GM13976 (cell line): ENCODE measurements around the gene ZNF761.
A peak's percentile ranks its signal among the peaks of the same experiment; 100 is the strongest.
"Not testable (repeated sequence)": the region's sequence is repeated elsewhere in the genome, so short reads cannot be mapped to it uniquely, and the experiment has no call there.

Source experiments
- DNase-seq: peaks from one replicate; pipeline ENCODE4 v3.0.0; 2012; ENCODE audit warnings: low spot score
- in situ Hi-C: fragments of 300-500 bp; cut with MboI; formaldehyde crosslinking; loops from one replicate; pipeline ENCODE4 v1.12.0; 2022; ENCODE audit warnings: low sequenced_read_pairs, mixed read lengths, inconsistent platforms; ENCODE audit not compliant: unreplicated experiment
- TF ChIP-seq, protein P1 (sequence below): IDR thresholded peaks from 2 replicates; pipeline ENCODE4 v1.5.1; 2012; ENCODE audit warnings: borderline replicate concordance, mild to moderate bottlenecking; ENCODE audit not compliant: insufficient read depth; ENCODE audit errors: extremely low read depth, missing control alignments, control extremely low read depth

ZNF761 gene

GRCh38 chr19:53463263-53463662 lies 31.5 kb downstream of the ZNF761 start:
- no peak for DNase-seq
- in situ Hi-C loops: no loop called here
- TF ChIP-seq, protein P1, sequence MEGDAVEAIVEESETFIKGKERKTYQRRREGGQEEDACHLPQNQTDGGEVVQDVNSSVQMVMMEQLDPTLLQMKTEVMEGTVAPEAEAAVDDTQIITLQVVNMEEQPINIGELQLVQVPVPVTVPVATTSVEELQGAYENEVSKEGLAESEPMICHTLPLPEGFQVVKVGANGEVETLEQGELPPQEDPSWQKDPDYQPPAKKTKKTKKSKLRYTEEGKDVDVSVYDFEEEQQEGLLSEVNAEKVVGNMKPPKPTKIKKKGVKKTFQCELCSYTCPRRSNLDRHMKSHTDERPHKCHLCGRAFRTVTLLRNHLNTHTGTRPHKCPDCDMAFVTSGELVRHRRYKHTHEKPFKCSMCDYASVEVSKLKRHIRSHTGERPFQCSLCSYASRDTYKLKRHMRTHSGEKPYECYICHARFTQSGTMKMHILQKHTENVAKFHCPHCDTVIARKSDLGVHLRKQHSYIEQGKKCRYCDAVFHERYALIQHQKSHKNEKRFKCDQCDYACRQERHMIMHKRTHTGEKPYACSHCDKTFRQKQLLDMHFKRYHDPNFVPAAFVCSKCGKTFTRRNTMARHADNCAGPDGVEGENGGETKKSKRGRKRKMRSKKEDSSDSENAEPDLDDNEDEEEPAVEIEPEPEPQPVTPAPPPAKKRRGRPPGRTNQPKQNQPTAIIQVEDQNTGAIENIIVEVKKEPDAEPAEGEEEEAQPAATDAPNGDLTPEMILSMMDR: no peak

DNA sequence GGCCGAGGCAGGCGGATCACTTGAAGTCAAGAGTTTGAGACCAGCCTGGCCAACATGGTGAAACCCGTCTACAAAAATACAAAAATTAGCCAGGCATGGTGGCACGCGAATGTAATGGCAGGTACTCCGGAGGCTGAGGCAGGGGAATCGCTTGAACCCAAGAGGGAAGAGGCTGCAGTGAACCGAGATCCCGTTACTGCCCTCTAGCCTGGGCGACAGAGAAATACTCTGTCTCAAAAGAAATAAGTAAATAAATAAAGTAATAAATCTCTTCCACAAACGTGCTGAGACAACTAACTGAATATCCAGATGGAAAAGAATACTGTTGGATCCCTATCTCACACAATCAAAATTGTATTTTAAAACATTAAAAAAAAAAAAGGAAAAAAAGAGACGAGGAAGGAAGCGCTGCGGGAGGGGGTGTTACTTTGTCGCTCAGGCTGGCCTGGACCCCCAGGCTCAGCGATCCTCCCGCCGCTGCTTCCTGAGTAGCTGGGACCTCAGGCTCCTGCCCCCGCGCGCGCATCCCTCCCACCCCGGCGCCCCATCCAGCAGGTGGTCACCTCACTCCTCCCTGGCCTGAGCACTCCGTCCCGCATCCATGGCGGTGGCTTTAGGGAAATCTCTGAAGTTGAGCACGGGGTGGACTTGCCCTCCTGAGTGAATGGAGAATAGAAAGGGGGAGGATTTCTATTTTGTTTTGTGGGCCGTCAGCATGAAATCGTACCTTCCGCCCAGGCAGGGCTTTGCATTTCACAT lies 35.1 kb downstream of the ZNF761 start:
- TF ChIP-seq, protein P1: no peak
- in situ Hi-C loops: no loop called here
- no peak for DNase-seq

DNA sequence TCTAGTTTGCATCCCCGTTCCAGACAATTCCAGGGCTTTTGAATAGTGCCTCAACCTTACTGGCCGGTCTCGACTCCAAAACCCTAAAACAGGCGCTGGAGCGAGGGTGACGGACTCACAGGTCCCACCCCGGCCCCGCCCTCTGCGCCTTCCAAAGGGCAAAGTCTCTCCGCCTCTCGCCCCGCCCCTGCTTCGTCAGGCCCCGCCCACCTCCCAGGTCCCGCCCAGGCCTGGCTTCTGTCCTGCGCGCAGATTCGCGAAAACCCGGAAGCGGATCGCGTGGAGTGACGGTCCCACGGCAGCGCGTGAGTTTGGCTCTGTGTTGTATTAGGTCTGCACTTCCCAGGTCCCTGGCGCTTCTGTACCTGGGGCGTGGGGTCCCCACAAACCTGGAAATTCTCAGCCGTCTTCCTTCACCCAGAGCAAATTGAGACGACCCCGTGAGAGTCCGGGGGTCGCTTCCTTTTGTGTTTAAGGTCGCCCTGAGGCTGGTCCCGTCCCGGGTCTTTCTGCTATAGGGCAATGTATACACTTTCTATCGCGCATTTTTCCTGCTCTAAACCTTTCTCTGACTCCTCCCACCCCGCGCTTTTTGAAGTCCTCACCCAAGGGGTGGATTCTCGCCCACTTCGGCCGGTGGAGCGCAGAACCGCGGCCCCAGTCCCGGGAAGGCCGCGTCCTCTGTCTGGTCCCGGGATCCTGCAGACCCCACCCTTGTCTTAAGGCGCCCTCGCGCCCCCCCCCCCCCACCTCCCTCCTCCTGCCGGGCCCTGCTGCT lies 35.9 kb downstream of the ZNF761 start, which contains the start of gene ZNF813:
Gene ZNF813, plus strand, starts transcription at position 249 of the 778 bp plus-strand sequence. CDS start 16,090 bp downstream, outside the sequence.
- DNase-seq: peak; percentile 95
- TF ChIP-seq, protein P1: no peak
- in situ Hi-C loops: no loop called here

GRCh38 chr19:53468628-53469027 lies 36.8 kb downstream of the ZNF761 start:
- DNase-seq, in situ Hi-C loops: not testable (repeated sequence)

- in situ Hi-C loops: no loop called here
- TF ChIP-seq, protein P1: no peak
These were observed 40.1 kb downstream of the ZNF761 start for GRCh38 chr19:53471916-53472315.

GRCh38 chr19:53474832-53475231 lies 43.0 kb downstream of the ZNF761 start:
- DNase-seq: not testable (repeated sequence)

More at GRCh38 chr19:53471916-53472315, 40.1 kb downstream of the ZNF761 start:
- no peak for DNase-seq

GRCh38 chr19:53475470-53475869 lies 43.7 kb downstream of the ZNF761 start:
- in situ Hi-C loops, DNase-seq: not testable (repeated sequence)

More at GRCh38 chr19:53474832-53475231, 43.0 kb downstream of the ZNF761 start:
- in situ Hi-C loops: not testable (repeated sequence)

GRCh38 chr19:53483751-53484150 lies 52.0 kb downstream of the ZNF761 start:
- in situ Hi-C loops, DNase-seq: not testable (repeated sequence)
